Psoas muscle (tissue), 8 donors: ENCODE measurements around the gene TBRG1. TPM values are rescaled to one million over a fixed set of nuclear protein-coding genes. Genes with fewer than 3 reads are reported as not detected.

Source experiments
- ATAC-seq, 4 donors: fragments of 200-7000 bp; cut with Tn5 transposase; one replicate each; pipeline ENCODE4 v1.9.1; 2020; ENCODE audit warnings: moderate library complexity in 3 of 4, mild to moderate bottlenecking in 2 of 4
- DNase-seq, 2 donors: peaks; one replicate each; pipeline ENCODE4 v3.0.0-alpha.2; 2020
- H3K27ac ChIP-seq: fragments of 200-600 bp; one replicate; pipeline ENCODE4 v1.8.0; 2022
- H3K27me3 ChIP-seq, 3 donors: fragments of 200-600 bp in 1 of 3; one replicate each; pipeline versions ENCODE4 v1.6.1 to v1.8.0; 2013 to 2022; ENCODE audit warnings: low read length in 2 of 3, mild to moderate bottlenecking in 2 of 3, moderate library complexity in 1 of 3; ENCODE audit not compliant: insufficient read depth in 3 of 3
- H3K36me3 ChIP-seq, 2 donors: fragments of 200-600 bp in 1 of 2; one replicate each; pipeline versions ENCODE4 v1.6.1 to v1.8.0; 2013 to 2022; ENCODE audit warnings: low read depth in 1 of 2, mild to moderate bottlenecking in 1 of 2, moderate library complexity in 1 of 2; ENCODE audit not compliant: insufficient read depth in 1 of 2
- H3K4me1 ChIP-seq: fragments of 200-600 bp; one replicate; pipeline ENCODE4 v1.8.0; 2022
- H3K4me3 ChIP-seq: fragments of 200-600 bp; one replicate; pipeline ENCODE4 v1.8.0; 2022; ENCODE audit warnings: mild to moderate bottlenecking
- H3K9me3 ChIP-seq: fragments of 200-600 bp; one replicate; pipeline ENCODE4 v1.8.0; 2022
- WGBS, 3 donors: extraction: QIAGEN DNeasy Blood & Tissue Kit; methylation state at CpG; one replicate each; pipeline versions ENCODE4 v1.1.6 to v1.1.7; 2013; 5-methylcytosine and 5-hydroxymethylcytosine counted together
- intact Hi-C, 2 donors: fragments of 100-400 bp; cut with DNase I; formaldehyde crosslinking; loops; one replicate each; pipeline versions ENCODE4 v1.11.0 to v1.14.2; 2022
- polyA plus RNA-seq, 3 donors: library from polyadenylated mRNA; stranded (reverse); fragments of 200-250 nt; gene quantifications; one replicate each; pipeline ENCODE4 v1.2.3, GENCODE V29; 2013
- total RNA-seq, 4 donors: library from RNA; stranded (reverse); fragmentation: NEBNext Ultra II Directional in 2 of 4; extraction: Animal tissue kit (Norgen Biotek cat#: 25700) in 2 of 4; gene quantifications; one replicate each; pipeline versions ENCODE4 v1.2.1 to v1.2.4, GENCODE V29; 2021 to 2023
- TF ChIP-seq, protein P1 (sequence below): fragments of 200-600 bp; IDR thresholded peaks from one replicate; pipeline ENCODE4 v1.8.0; 2022; ENCODE audit warnings: antibody characterized with exemption
- donor health status: healthy with polysubstance abuse.
- donor health status: DM: no; HTN: no; CAD: no; lungs with moderate emphysema.
- donor health status: Bipolar disorder and iron deficiency.
- donor health status: healthy.
- donor health status: DM: yes; HTN: yes; CAD: no.
- donor health status: DM: no; HTN: no; CAD: no.
- donor health status: DM: no; HTN: no; CAD: no.
- donor health status: DM: yes; HTN: yes; CAD: no.

Gene TBRG1
- total and polyA plus RNA-seq, 7 donors, result 24.2 to 99.3 (median 30.5) TPM

DNA sequence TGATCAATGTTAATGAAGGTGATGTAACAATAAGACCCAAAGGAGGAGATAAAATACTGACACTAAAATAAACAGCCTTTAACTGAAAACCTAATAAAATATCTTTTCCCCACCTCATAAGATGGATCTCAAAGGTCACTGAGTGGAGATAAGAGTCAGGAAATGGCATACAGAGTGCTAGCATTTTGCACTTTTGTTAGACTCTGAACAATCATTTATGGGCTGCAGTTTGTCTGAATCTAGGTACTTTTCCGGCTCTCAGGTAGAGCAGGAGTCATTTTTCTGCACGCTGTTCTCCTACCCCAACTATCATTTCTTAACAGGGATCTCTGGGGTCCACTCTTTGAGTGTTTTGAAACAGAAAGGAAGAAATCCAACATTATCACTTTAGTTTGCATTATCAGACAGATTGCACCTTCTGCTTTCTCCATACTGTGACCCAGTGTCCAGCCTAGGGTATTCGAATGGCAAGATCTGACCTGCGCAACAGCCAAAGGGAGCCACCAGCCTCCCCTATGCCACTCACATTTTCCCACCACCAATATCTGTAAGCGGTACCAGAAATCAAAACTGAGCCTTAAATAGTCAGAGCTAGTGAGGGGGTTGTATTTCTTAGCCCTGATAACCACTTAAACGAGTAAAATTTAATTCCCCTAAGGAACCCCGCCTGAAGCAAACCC, 50.0 kb downstream of the TBRG1 start:
- WGBS, 3 donors, result 54 to 59% (median 57%) methylated on average over 7 of the region's 7 CpGs
- TF ChIP-seq, protein P1, sequence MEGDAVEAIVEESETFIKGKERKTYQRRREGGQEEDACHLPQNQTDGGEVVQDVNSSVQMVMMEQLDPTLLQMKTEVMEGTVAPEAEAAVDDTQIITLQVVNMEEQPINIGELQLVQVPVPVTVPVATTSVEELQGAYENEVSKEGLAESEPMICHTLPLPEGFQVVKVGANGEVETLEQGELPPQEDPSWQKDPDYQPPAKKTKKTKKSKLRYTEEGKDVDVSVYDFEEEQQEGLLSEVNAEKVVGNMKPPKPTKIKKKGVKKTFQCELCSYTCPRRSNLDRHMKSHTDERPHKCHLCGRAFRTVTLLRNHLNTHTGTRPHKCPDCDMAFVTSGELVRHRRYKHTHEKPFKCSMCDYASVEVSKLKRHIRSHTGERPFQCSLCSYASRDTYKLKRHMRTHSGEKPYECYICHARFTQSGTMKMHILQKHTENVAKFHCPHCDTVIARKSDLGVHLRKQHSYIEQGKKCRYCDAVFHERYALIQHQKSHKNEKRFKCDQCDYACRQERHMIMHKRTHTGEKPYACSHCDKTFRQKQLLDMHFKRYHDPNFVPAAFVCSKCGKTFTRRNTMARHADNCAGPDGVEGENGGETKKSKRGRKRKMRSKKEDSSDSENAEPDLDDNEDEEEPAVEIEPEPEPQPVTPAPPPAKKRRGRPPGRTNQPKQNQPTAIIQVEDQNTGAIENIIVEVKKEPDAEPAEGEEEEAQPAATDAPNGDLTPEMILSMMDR, result no peak
- peaks cover 14% of the 10 kb centered on the region for H3K4me1 ChIP-seq
- H3K27ac ChIP-seq, result peak overlapping the region; percentile 75
- H3K9me3 ChIP-seq, result no peaks in the 10 kb centered on the region
- ATAC-seq (peak in 2 of 4 donors; percentile 15 to 33), DNase-seq (no peak)
- no peaks in the 10 kb centered on the region for H3K27me3 ChIP-seq
- H3K4me3 ChIP-seq, result peak overlapping the region; percentile 77
- intact Hi-C loops, result loop anchor here in 1 of 2 donors (5.0 kb wide), 1 partner anchor 90 kb away; the partner anchor contains the start of gene ESAM
- peaks cover 0 to 5% of the 10 kb centered on the region in 2 donors for H3K36me3 ChIP-seq

DNA sequence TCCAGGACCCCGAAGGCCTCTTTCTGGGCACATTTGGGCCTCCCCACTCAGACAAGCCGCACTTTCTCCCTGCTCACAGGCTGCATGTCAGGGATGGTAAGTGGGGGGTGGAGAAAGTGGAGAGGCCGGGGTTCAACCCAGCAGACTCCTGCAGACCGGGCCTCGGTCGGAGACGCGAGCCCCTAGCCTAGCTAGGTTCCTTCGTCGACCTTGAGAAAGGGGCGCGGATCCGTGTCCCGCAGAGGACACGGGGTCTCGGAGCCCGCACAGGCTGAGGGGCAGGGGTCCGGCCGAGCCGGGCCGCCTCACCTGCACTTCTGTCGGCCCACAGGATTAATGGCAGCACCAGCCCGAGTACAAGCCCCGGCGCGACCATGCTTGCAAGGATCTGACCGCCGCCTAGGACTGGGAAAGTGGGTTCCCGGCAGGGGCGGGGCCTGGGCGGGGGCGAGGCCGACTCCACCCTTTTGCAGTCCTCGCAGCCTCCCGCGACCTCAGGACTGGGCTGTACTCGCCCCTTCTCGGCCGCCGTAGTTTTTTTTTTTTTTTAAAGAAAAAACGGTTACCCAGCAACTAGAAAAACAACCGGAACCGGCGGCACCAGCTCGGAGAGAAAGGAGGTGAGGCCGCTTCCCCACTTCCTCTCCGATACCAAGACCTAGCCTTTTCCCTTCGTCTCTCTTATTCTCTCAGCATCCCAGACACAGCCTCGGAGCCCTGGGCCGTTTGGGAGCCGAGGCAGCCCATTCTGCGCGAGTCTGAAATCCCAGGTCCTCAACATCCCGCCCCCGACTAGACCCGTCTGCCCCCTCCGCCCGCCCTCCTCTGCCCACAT, 50.9 kb downstream of the TBRG1 start, which contains the start of the genes SIAE and SPA17:
Gene SIAE, minus strand, starts transcription at position 407 of the 835 bp plus-strand sequence. Its CDS starts 31 bp downstream, at position 376.
Gene SPA17, plus strand, starts transcription at position 572 of the 835 bp plus-strand sequence. CDS start 1,361 bp downstream, outside the sequence.
- no peaks in the 10 kb centered on the region for H3K36me3 ChIP-seq
- peak within 1 kb of the TSS; percentile 77 for H3K4me3 ChIP-seq
- peak within 1 kb of the TSS; percentile 75 for H3K27ac ChIP-seq
- intact Hi-C loops, result loop anchor here in 1 of 2 donors (5.0 kb wide), 1 partner anchor 89 kb away; the partner anchor contains the start of gene ESAM
- TF ChIP-seq, protein P1, result no peak
- H3K9me3 ChIP-seq, result no peaks in the 10 kb centered on the region
- no peaks in the 10 kb centered on the region for H3K27me3 ChIP-seq
- peak; percentile 94 to 96 for DNase-seq
- ATAC-seq, result peak; percentile 99
- WGBS, 3 donors, result 1% methylated on average over 51 to 58 of the region's 58 CpGs
- peaks cover 14% of the 10 kb centered on the region for H3K4me1 ChIP-seq

DNA sequence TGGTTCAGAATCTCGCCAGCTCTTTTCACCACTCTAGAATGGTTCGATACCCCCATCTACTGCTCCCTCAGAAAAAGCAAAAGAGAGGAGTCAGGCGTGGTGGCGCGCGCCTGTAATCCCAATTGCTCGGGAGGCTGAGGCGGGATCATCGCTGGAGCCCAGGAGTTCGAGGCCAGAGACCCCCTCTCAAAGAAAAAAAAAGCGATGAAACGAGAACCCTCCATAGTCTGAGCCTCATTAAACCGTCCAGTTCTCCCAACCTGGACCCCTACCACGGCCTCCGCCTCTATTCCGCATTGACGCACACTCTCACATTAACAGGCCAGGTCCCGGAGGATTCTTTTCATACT, 51.5 kb downstream of the TBRG1 start:
- Histone ChIP-seq H3K27me3 (no peaks in the 10 kb centered on the region), H3K4me3 (peak overlapping the region; percentile 77), H3K36me3 (no peaks in the 10 kb centered on the region), H3K4me1 (peaks cover 14% of the 10 kb centered on the region), H3K9me3 (no peaks in the 10 kb centered on the region), H3K27ac (peak overlapping the region; percentile 75)
- 16 to 27% (median 19%) methylated on average over 18 of the region's 18 CpGs for WGBS, 3 donors
- intact Hi-C loops, result loop anchor here in 1 of 2 donors (5.0 kb wide), 1 partner anchor 88 kb away; the partner anchor contains the start of gene ESAM
- TF ChIP-seq, protein P1, result no peak
- DNase-seq, result no peak
- ATAC-seq, result no peak

DNA sequence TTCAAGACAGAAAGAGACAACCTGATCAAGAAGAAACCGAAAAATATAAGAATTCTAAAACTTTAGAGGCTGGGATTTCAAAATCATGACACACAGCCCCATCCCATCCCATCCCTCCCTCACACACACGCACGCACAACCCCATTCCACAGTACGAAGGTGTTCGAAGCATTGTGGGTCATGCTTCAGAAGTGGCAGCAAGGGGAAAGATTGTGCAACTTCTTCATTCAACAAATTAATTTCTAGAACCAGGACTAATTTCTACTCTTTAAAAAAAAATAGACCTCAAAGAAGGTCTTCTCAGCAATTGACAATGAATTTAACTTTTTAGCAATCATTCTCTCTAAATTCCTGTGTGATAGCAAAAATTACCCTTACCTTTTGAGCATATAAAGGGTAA, 51.9 kb downstream of the TBRG1 start:
- Histone ChIP-seq H3K27me3 (no peaks in the 10 kb centered on the region), H3K36me3 (no peaks in the 10 kb centered on the region), H3K4me3 (peak overlapping the region; percentile 77), H3K9me3 (no peaks in the 10 kb centered on the region), H3K27ac (no peak overlapping the region), H3K4me1 (peaks cover 14% of the 10 kb centered on the region)
- WGBS, 3 donors, result 85 to 92% (median 90%) methylated on average over 5 of the region's 5 CpGs
- ATAC-seq (no peak), DNase-seq (no peak)
- intact Hi-C loops, result loop anchor here in 1 of 2 donors (5.0 kb wide), 1 partner anchor 88 kb away; the partner anchor contains the start of gene ESAM
- TF ChIP-seq, protein P1, result no peak
